Neutrophil (primary cell): ENCODE measurements around the gene ASIC4.
A peak's percentile ranks its signal among the peaks of the same experiment; 100 is the strongest.

Experiments used
- H3K27ac ChIP-seq: fragments of 200-600 bp; sonication (generic); 2 replicates; pipeline ENCODE4 v1.5.1; 2016; ENCODE audit warnings: mild to moderate bottlenecking, moderate library complexity
- H3K27me3 ChIP-seq: fragments of 200-600 bp; sonication (generic); 2 replicates; pipeline ENCODE4 v1.6.0; 2016; ENCODE audit warnings: mild to moderate bottlenecking
- H3K36me3 ChIP-seq: fragments of 200-600 bp; sonication (generic); 2 replicates; pipeline ENCODE4 v1.5.1; 2017
- H3K4me1 ChIP-seq, 2 experiments: fragments of 200-600 bp in 1 of 2; sonication (generic) in 1 of 2; 1 replicate in 1 of 2; 2 replicates in 1 of 2; pipeline versions ENCODE4 v1.5.1 to v1.6.1; 2013 to 2016; ENCODE audit warnings: low read depth in 1 of 2, low read length in 1 of 2, mild to moderate bottlenecking in 1 of 2, moderate library complexity in 1 of 2; ENCODE audit not compliant: control insufficient read depth in 1 of 2, insufficient read depth in 1 of 2
- H3K4me3 ChIP-seq, 2 experiments: fragments of 200-600 bp in 1 of 2; sonication (generic) in 1 of 2; 1 replicate in 1 of 2; 2 replicates in 1 of 2; pipeline ENCODE4 v1.5.1; 2013 to 2016; ENCODE audit warnings: low read depth in 1 of 2, low read length in 1 of 2, mild to moderate bottlenecking in 1 of 2, moderate library complexity in 1 of 2
- H3K9me3 ChIP-seq: fragments of 200-600 bp; sonication (generic); 2 replicates; pipeline ENCODE4 v1.5.1; 2016
- CTCF ChIP-seq: fragments of 200-600 bp; sonication (generic); IDR thresholded peaks from 2 replicates; pipeline ENCODE4 v1.5.1; 2016; ENCODE audit warnings: antibody characterized with exemption

The ASIC4 gene

GRCh38 chr2:219538504-219538951, 24.2 kb downstream of the ASIC4 start:
- Histone ChIP-seq H3K27me3 (peaks cover 70% of the 10 kb centered on the region), H3K9me3 (no peaks in the 10 kb centered on the region), H3K36me3 (no peaks in the 10 kb centered on the region), H3K27ac (no peak overlapping the region), H3K4me3 (no peak overlapping the region), H3K4me1 (peaks cover 8 to 16% of the 10 kb centered on the region in 2 experiments)
- no peak for TF ChIP-seq CTCF

GRCh38 chr2:219538956-219539788, 24.9 kb downstream of the ASIC4 start:
- Histone ChIP-seq H3K4me3 (no peak overlapping the region), H3K27me3 (peaks cover 73% of the 10 kb centered on the region), H3K27ac (no peak overlapping the region), H3K4me1 (peaks cover 13 to 22% of the 10 kb centered on the region in 2 experiments), H3K9me3 (no peaks in the 10 kb centered on the region), H3K36me3 (no peaks in the 10 kb centered on the region)
- TF ChIP-seq CTCF, result no peak

GRCh38 chr2:219539926-219540678, 25.8 kb downstream of the ASIC4 start:
- Histone ChIP-seq H3K27ac (no peak overlapping the region), H3K36me3 (no peaks in the 10 kb centered on the region), H3K4me3 (no peak overlapping the region), H3K4me1 (peaks cover 15 to 23% of the 10 kb centered on the region in 2 experiments), H3K9me3 (no peaks in the 10 kb centered on the region), H3K27me3 (peaks cover 77% of the 10 kb centered on the region)
- TF ChIP-seq CTCF, result no peak

GRCh38 chr2:219540784-219541504, 26.7 kb downstream of the ASIC4 start:
- no peaks in the 10 kb centered on the region for H3K36me3 ChIP-seq
- no peaks in the 10 kb centered on the region for H3K9me3 ChIP-seq
- H3K27ac ChIP-seq, result no peak overlapping the region
- peak overlapping the region in 1 of 2 experiments; percentile 42 for H3K4me3 ChIP-seq
- peaks cover 15 to 23% of the 10 kb centered on the region in 2 experiments for H3K4me1 ChIP-seq
- peaks cover 83% of the 10 kb centered on the region for H3K27me3 ChIP-seq
- no peak for TF ChIP-seq CTCF

- TF ChIP-seq CTCF, result peak; percentile 80
Measured at GRCh38 chr2:219541611-219542180, 27.4 kb downstream of the ASIC4 start.

More at GRCh38 chr2:219541611-219542180, 27.4 kb downstream of the ASIC4 start:
- peak overlapping the region; percentile 42 to 51 for H3K4me3 ChIP-seq
- H3K36me3 ChIP-seq, result no peaks in the 10 kb centered on the region
- H3K27ac ChIP-seq, result no peak overlapping the region
- peaks cover 15 to 23% of the 10 kb centered on the region in 2 experiments for H3K4me1 ChIP-seq
- no peaks in the 10 kb centered on the region for H3K9me3 ChIP-seq
- peaks cover 83% of the 10 kb centered on the region for H3K27me3 ChIP-seq
